8988T (cell line): ENCODE results near the gene SYT9.
A peak's percentile ranks its signal among the peaks of the same experiment; 100 is the strongest.

Experiments used
- DNase-seq: peaks from one replicate; pipeline ENCODE4 v3.0.0; 2011

The SYT9 gene

DNA sequence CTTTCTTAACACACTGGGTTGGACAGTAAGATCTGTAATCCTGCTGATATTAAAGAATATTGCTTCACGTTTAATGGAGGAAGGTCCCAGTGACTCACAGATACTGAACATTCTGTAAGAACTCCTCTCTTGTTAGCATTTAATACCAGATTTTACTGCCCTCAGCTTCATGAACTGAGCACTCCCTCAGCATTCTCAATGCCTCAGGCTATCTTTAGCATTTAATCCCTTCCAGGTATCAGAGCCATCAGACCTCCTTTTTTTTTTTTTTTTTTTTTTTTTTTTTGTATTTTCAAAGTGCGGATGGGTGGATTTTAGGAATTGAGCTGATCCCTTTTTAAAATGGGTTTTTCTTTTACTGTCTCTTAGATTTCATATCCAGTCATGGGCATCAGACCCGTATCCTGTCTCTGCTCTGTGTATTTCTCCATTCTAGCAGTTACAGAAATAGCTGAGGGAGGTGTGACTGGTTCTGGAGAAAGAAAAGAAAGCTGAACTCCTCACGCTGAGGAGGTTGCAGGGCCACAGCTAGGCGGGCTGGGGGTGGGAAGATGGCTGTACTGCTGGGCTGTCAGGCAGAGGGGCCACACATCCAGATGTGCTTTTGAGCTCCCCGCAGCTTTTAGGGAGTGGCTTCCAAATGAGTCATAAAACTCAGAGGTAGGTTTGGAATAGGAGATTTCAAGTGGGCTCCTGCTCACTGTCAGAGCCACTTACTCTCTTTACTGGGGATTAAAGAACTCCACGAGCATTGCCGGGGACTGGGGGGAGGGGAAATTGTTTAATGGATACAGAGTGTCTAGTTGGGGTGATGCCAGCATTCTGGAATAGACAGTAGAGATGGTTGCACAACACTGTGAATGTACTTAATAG, 97.0 kb downstream of the SYT9 start:
- DNase-seq: no peak

DNA sequence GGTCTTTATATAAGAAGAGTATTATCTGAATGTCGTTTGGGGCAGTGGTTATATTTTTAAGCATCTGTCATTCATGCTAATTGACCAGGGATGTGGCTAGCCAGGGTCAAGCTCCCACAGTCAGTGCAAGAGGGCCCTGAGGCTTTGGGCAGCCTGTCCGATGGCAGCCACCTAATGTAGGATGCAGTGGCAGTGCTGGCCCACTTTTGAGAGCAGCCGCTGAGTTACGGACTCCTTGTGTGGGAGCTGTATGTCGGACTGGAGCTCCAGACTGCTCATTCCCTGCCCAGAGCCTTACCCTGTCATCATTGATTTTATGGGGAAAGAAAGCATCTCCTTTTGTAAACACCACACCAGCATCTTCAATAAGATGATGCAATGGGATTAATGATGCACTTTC, 99.5 kb downstream of the SYT9 start:
- DNase-seq: no peak

DNA sequence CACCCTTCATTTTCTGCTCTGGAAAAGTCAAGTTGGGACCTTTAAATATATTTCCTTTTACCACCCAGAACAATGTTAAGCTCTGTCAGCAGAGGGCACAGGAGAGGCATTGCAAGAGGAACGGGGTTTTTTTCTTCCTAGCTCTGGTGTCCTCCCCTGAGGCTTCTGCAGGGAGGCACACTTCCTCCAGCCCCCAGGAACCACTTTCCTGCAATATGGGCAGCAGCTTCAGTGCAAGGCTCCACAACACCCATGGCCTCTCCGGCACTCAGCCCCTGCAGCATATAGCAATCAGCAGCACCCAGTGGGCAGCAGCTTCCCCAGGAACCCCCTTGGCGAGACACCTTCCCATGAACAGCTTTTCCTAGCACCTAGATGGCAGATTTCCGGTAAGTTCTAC, 101.4 kb downstream of the SYT9 start:
- DNase-seq: peak; percentile 25

DNA sequence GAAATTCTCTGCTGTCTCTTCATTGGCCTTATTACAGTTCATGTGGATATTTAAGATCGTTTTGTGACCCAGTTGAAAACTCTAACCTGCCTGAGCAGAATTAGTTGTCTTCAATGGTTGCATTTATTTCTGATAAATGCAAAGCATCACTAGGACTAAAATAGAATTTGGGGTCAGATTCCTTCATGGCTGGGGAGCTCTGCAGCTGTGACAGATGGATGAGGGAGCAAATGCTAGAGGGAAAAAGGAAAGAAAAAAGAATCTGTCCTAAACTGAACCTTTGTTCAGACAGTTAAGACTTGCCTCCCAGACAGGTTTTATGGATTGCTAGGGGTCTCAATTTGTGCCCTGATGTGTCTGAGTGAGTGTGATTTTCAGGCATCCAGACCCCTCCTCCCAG, 113.0 kb downstream of the SYT9 start:
- DNase-seq: no peak

GRCh38 chr11:7367803-7368202, 116.1 kb downstream of the SYT9 start:
- no peak for DNase-seq

DNA sequence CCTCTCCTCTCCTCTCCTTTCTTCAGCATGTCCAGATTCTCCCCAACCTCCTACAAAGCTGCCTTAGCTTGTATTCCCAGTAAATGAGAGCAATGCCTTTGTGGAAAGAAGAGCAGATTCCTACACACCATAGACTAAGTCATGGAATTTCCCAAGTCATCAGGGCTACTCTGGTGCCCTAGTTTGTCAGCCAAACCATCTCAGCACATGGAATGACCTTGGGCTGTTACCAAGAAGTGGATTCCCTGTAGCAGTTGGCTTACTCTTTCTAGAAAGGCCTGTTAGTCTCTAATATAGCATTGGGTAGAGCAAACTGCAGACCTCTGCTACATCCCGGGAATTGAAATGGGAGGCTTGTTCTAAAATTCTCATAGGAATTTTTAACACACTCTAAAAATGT, 124.7 kb downstream of the SYT9 start:
- no peak for DNase-seq

DNA sequence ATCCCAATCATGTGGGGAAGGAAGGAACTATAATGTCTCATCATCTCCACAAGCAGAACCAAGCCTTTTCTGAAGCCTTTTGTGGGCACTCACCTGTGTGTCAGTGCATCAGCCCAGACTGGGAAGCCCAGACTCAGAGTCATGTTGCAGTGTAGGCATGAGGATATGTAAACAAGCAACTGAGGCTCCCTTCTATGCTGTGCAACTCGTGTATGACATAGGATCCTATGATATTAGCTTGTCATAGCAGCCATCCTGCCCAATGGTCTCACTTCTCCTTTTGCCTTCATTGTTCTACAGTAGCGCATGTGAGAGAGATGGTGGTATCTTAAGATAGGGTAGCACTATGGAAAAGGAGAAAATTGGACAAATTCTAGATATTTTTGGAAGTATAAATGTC, 130.2 kb downstream of the SYT9 start:
- no peak for DNase-seq

DNA sequence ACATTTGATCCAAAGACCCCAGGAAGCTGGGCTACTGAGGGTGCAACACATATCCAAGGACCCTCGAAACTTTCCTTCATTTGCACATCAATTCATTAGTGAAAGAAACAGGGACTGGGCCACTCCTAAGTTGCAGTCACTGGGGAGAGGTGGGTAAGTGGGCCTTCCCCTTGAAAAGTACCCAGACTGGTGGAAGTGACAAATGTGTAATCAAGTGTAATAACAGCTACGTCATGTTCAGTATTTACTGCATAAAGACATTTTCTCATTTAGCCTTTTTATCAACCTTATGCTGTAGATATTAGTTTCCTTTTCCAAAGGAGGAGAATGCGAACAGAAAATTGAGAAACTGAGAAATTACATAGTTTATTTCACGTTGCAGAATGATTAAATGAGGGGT, 131.7 kb downstream of the SYT9 start:
- DNase-seq: no peak

DNA sequence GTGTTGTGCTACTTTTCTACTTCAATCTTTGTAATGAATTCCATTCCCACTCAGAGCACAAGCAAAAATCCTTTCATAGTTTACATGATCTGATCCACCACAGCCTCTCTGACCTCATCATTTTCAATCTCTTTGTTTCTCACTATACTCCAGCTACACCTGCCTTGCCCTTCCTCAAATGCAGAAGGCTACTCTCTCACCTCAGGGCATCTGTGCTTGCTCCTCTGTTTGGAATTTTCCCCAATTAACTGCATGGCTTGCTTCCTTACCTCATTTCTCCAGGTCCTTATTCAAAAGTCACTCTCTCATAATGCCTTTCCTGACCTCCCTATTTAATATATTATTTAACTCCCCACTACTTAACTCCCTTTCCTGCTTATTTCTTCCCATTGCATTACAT, 133.0 kb downstream of the SYT9 start:
- no peak for DNase-seq

- no peak for DNase-seq
These were observed 133.8 kb downstream of the SYT9 start for GRCh38 chr11:7385532-7385931.

- DNase-seq: no peak
These were observed 162.5 kb downstream of the SYT9 start for GRCh38 chr11:7413961-7414915.

GRCh38 chr11:7414973-7415817, 163.5 kb downstream of the SYT9 start:
- DNase-seq: no peak

DNA sequence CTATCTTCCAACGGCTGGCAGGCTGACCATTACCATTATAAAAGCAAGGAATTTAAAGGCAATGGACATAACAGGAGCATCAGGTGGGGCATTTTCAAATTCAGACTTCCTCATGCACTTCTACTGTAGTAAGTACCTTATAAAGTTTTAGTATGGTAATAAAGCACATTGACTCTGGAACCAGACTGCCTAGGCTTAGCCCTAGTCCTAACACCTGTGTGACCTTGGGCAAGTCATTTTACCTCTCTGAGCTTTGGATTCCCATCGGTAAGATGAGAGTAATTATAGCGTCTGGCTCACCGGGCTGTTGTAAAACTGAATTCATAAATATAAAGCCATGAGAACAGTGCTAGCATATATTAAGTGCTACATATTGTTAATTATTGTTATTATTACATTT, 164.4 kb downstream of the SYT9 start:
- DNase-seq: no peak

GRCh38 chr11:7417328-7417727, 165.6 kb downstream of the SYT9 start:
- DNase-seq: no peak

GRCh38 chr11:7418061-7418460, 166.4 kb downstream of the SYT9 start:
- peak; percentile 52 for DNase-seq

DNA sequence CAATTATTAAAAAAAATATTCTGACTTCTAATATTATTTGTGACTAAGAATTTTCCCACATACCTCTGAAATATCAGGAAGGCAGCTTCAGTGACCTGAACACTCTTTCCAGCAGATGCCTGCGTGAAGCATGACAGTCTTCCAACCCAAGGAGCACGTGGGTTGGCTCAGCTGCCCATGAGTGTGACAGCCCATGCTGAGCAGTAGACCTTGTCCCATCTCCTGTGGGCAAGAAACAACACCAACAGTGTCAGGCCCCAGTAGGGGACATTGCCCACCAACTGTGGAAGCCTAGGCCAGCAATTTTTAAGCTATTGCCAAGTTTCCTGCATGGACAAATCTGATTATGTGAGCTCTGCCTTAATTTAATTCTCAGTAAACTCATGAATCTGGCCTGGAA, 167.2 kb downstream of the SYT9 start:
- no peak for DNase-seq

DNA sequence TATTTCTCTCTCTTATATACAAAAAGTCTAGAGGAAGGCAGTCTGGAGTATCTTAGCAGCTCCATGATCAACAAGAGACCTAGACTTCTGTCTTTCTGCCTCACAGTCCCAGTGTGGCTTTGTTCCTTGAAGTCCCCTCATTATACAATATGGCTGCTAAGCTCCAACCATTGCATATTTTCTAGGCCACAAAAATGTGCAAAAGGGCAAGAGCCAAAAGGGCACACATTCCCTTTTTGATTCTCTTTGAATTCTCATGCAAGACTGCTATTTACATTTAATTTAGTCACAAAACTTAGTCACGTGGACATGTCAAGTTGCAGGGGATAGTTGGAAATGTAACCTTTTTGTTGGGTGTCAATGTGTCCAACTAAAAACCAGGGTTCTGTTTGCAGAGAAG, 169.4 kb downstream of the SYT9 start:
- DNase-seq: no peak

- DNase-seq: no peak
These were observed 171.0 kb downstream of the SYT9 start for GRCh38 chr11:7422544-7423331.

- DNase-seq: no peak
These were observed 172.2 kb downstream of the SYT9 start for GRCh38 chr11:7423946-7424345.

DNA sequence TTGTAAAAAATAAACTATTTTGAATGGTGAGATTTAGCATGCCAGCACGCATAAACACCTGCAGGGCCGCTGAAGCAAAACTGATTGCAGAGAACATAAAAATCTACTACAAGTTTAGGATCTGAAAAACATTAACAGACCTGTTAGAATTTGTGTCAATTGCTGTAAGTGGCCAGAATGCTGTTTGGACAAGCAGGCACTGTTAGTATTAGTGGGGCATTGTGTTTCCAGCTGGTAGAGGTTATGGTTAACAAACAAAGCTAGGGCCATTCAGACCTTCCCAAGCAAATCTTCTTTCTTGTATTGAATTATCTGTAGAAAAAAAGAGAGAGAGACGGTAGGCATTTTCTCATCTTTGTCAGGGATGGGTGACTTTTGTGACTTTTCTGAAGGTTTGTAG, 176.0 kb downstream of the SYT9 start:
- DNase-seq: no peak

GRCh38 chr11:7428196-7428595, 176.5 kb downstream of the SYT9 start:
- no peak for DNase-seq

DNA sequence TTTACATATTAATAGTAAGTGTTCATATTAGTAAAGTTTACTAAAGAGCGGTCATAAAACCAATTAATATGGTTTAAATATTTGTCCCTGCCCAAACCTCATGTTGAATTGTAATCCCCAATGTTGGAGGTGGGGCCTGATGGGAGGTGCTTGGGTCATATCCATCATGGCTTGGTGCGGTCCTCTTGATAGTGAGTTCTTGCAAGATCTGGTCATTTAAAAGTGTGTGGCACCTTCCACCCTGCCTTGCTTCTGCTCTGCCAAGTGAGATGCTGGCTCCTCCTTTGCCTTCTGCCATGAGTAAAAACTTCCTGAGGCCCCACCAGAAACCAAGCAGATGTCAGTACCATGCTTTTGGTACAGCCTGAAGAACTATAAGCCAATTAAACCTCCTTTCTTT, 178.8 kb downstream of the SYT9 start:
- DNase-seq: no peak
